MM.1S (cell line): ENCODE data around the gene DMRTB1.

ENCODE experiments used
- DNase-seq: peaks from one replicate; pipeline ENCODE4 v3.0.0-alpha.2; 2015
- H2AFZ ChIP-seq: fragments of 300-600 bp; sonication (generic); 2 replicates; pipeline ENCODE4 v1.6.0; 2016; ENCODE audit warnings: antibody characterized with exemption, low read length
- H3F3A ChIP-seq: fragments of 300-600 bp; sonication (generic); 2 replicates; pipeline ENCODE4 v1.6.1; 2016; ENCODE audit warnings: mild to moderate bottlenecking, antibody characterized with exemption, low read length, moderate library complexity, mixed read lengths; ENCODE audit not compliant: insufficient read depth
- H3K27ac ChIP-seq: fragments of 300-600 bp; sonication (generic); 2 replicates; pipeline ENCODE4 v1.5.1; 2016; ENCODE audit warnings: mild to moderate bottlenecking, low read length
- H3K27me3 ChIP-seq: fragments of 300-600 bp; sonication (generic); replicated peaks from 2 replicates; pipeline ENCODE4 v1.6.0; 2016; ENCODE audit warnings: low read length; ENCODE audit not compliant: insufficient read depth
- H3K36me3 ChIP-seq: fragments of 300-600 bp; sonication (generic); replicated peaks from 2 replicates; pipeline ENCODE4 v1.6.1; 2016; ENCODE audit warnings: mild to moderate bottlenecking, low read length, mixed read lengths; ENCODE audit not compliant: insufficient read depth
- H3K4me1 ChIP-seq: fragments of 300-600 bp; sonication (generic); 2 replicates; pipeline ENCODE4 v1.6.1; 2016; ENCODE audit warnings: low read length, mixed read lengths
- H3K4me2 ChIP-seq: fragments of 300-600 bp; sonication (generic); 2 replicates; pipeline ENCODE4 v1.6.0; 2016; ENCODE audit warnings: low read depth, low read length
- H3K4me3 ChIP-seq: fragments of 300-600 bp; sonication (generic); 2 replicates; pipeline ENCODE4 v1.5.1; 2016; ENCODE audit warnings: low read length, mixed read lengths
- H3K79me2 ChIP-seq: fragments of 300-600 bp; sonication (generic); 2 replicates; pipeline ENCODE4 v1.6.1; 2016; ENCODE audit warnings: mixed run types, low read length, mixed read lengths
- H3K9ac ChIP-seq: fragments of 300-600 bp; sonication (generic); 2 replicates; pipeline ENCODE4 v1.6.1; 2016; ENCODE audit warnings: low read length, mixed read lengths
- H3K9me2 ChIP-seq: fragments of 300-600 bp; sonication (generic); replicated peaks from 2 replicates; pipeline ENCODE4 v1.6.1; 2016; ENCODE audit warnings: mild to moderate bottlenecking, low read length, mixed read lengths; ENCODE audit not compliant: insufficient read depth
- H3K9me3 ChIP-seq: fragments of 300-600 bp; sonication (generic); replicated peaks from 2 replicates; pipeline ENCODE4 v1.6.1; 2016; ENCODE audit warnings: mild to moderate bottlenecking, low read length, mixed read lengths; ENCODE audit not compliant: insufficient read depth
- H4K20me1 ChIP-seq: fragments of 300-600 bp; sonication (generic); 2 replicates; pipeline ENCODE4 v1.6.1; 2016; ENCODE audit warnings: mild to moderate bottlenecking, low read length, moderate library complexity, mixed read lengths; ENCODE audit not compliant: insufficient read depth
- EZH2 ChIP-seq: fragments of 300-600 bp; sonication (generic); optimal IDR thresholded peaks from 2 replicates; pipeline ENCODE3; 2017; ENCODE audit warnings: low read depth, mild to moderate bottlenecking, antibody characterized with exemption, low read length, mixed read lengths
- EZH2phosphoT487 ChIP-seq: fragments of 300-600 bp; sonication (generic); IDR thresholded peaks from 2 replicates; pipeline ENCODE4 v1.6.1; 2018; ENCODE audit warnings: antibody characterized with exemption, low read length
- TF ChIP-seq, protein P1 (sequence below): fragments of 300-600 bp; sonication (generic); IDR thresholded peaks from 2 replicates; pipeline ENCODE4 v1.5.1; 2016; ENCODE audit warnings: antibody characterized with exemption, low read length, mixed read lengths

Gene DMRTB1

DNA sequence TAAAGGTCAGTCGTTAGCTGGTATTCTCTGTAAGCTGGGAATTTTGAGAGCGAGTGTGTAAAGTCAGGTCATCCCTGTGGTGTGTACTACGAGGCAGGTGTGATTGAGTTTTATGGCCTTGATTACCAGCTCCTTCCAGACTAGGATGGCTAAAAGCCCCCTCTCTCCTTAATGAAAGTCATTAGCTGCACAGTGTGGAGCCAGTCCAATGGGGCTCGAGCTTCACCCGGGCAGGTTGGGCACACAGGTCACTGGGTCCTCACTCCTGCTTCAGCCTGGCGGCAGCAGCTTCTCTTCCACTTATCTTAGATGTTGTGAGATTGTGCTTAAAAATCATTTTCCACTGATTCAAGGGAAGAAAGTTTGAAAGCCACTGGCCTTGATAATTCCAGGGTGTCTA is 3.0 kb downstream of the DMRTB1 start:
- Histone ChIP-seq H3K4me2 (no peak overlapping the region), H2AFZ (no peak overlapping the region), H3K4me3 (no peak overlapping the region), H3K9ac (no peak overlapping the region), H3K36me3 (no peaks in the 10 kb centered on the region), H4K20me1 (no peaks in the 10 kb centered on the region), H3K9me3 (no peaks in the 10 kb centered on the region), H3K9me2 (no peaks in the 10 kb centered on the region), H3F3A (no peaks in the 10 kb centered on the region), H3K27me3 (no peaks in the 10 kb centered on the region), H3K79me2 (no peaks in the 10 kb centered on the region), H3K4me1 (no peaks in the 10 kb centered on the region), H3K27ac (no peak overlapping the region)
- TF ChIP-seq, protein P1, sequence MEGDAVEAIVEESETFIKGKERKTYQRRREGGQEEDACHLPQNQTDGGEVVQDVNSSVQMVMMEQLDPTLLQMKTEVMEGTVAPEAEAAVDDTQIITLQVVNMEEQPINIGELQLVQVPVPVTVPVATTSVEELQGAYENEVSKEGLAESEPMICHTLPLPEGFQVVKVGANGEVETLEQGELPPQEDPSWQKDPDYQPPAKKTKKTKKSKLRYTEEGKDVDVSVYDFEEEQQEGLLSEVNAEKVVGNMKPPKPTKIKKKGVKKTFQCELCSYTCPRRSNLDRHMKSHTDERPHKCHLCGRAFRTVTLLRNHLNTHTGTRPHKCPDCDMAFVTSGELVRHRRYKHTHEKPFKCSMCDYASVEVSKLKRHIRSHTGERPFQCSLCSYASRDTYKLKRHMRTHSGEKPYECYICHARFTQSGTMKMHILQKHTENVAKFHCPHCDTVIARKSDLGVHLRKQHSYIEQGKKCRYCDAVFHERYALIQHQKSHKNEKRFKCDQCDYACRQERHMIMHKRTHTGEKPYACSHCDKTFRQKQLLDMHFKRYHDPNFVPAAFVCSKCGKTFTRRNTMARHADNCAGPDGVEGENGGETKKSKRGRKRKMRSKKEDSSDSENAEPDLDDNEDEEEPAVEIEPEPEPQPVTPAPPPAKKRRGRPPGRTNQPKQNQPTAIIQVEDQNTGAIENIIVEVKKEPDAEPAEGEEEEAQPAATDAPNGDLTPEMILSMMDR = no peak
- no peak for TF ChIP-seq EZH2phosphoT487
- TF ChIP-seq EZH2 = no peak
- no peak for DNase-seq

DNA sequence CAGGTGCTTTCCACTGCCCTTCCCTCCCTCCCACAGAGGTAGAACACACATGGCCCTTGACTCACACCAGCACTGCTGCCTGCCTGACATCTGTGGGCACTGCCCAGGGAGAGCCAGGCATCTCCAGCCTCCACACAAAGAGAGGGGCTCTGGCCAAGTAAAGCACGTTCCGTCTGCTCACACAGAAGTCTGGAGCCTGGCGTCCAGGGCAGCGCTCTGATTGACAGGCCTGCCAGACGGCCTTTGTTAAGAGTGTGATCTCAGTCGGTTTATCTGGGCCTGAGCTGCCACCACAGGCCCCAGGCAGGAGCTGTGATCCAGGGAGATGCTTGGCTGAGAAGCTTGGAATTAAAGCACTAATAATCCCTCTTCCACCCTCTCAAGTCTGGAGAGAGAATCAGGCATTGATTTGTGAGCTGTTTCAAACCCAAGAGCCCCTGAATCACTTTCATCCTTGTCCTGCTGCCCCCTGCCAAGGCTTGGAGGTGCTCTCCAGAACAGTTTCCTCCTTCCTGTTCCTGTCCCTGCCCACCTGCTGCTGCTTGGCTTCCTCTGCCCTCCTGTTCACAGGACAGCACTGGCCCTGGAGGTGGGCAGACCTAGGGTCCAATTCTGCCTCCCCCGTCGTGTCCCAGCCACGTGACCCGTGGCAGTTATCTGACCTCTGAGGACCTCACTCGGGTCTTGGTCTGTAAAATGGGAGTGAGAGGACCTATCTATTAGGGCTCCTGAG is 3.7 kb downstream of the DMRTB1 start:
- Histone ChIP-seq H2AFZ (no peak overlapping the region), H3K4me2 (no peak overlapping the region), H3K9ac (no peak overlapping the region), H4K20me1 (no peaks in the 10 kb centered on the region), H3K9me2 (no peaks in the 10 kb centered on the region), H3K79me2 (no peaks in the 10 kb centered on the region), H3K9me3 (no peaks in the 10 kb centered on the region), H3K27ac (no peak overlapping the region), H3K27me3 (no peaks in the 10 kb centered on the region), H3F3A (no peaks in the 10 kb centered on the region), H3K36me3 (no peaks in the 10 kb centered on the region), H3K4me1 (no peaks in the 10 kb centered on the region), H3K4me3 (no peak overlapping the region)
- no peak for DNase-seq
- TF ChIP-seq, protein P1 = no peak
- TF ChIP-seq EZH2 = no peak
- no peak for TF ChIP-seq EZH2phosphoT487

DNA sequence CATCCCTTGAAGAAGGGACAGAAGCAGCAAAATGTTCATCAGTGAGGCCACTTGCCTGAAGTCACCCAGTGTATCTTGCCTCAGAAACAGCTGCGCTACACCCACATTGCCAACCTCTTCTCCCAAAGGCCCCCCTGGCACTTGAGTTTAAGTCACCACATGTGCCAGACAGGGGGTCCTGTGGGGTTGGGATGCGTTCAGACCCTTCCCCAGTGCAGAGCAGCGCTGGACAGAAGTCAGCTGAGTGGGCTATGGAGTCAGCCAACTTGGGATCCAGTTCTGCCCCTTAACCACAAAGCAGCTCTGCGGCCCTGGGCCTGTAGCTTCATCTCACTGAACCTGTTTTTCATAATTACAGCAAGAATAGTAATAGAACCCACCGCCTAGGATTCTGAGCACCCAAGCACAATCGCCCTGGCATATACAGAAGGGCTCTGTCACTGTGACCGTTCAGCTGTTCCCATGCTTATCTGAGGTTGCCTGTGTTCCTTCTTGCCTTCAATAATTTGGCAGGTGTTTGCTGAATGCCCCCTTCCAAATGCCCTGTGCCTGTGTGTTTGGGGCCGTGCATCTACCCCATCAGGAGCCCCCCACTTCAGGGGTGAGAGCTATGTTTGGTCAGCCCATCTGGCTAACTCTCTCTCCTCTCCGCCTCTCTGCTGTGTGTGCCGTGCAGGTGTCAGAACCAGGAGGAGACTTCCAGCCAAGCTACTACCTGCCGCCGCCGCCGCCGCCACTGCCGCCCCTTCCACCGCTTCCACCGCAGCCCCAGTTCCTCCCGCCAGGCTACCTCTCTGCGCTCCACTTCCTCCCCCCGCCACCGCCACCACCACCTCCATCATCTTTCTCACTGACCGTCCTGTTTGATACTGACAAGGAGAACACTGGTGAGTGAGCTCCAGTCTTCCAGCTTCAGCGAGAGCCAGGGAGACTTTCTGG is 5.0 kb downstream of the DMRTB1 start:
- TF ChIP-seq EZH2 (no peak), EZH2phosphoT487 (no peak)
- TF ChIP-seq, protein P1 = no peak
- no peak for DNase-seq
- Histone ChIP-seq H3K9me3 (no peaks in the 10 kb centered on the region), H3K27me3 (no peaks in the 10 kb centered on the region), H2AFZ (no peak overlapping the region), H3K9me2 (no peaks in the 10 kb centered on the region), H4K20me1 (no peaks in the 10 kb centered on the region), H3K79me2 (no peaks in the 10 kb centered on the region), H3K27ac (no peak overlapping the region), H3K4me3 (no peak overlapping the region), H3K36me3 (no peaks in the 10 kb centered on the region), H3K9ac (no peak overlapping the region), H3K4me1 (no peaks in the 10 kb centered on the region), H3K4me2 (no peak overlapping the region), H3F3A (no peaks in the 10 kb centered on the region)
